Panc1 (cell line): Measurements from ENCODE around the gene DNAAF8. TPM values are rescaled to one million over a fixed set of nuclear protein-coding genes. Genes with fewer than 3 reads are reported as not detected.

Experiments used
- ATAC-seq: fragments of 200-7000 bp; cut with Tn5 transposase; 2 replicates; pipeline ENCODE4 v1.9.1; 2020; ENCODE audit warnings: mild to moderate bottlenecking, moderate library complexity
- BruUV-seq: library from RNA; stranded (reverse); fragments of 400-500 nt; replicated peaks from 2 replicates; lab custom pipeline; 2021; lab: Mats Ljungman, UMichigan
- CTCF ChIA-PET: fragments of 300-600 bp; sonication (Branson Sonifier 250); formaldehyde crosslinking; loops from one replicate; lab custom pipeline; 2022; ENCODE audit warnings: antibody characterized with exemption; lab: Charles Lee
- POLR2A ChIA-PET: fragments of 300-600 bp; sonication (Branson Sonifier 250); formaldehyde crosslinking; loops from one replicate; lab custom pipeline; 2022; ENCODE audit warnings: antibody characterized with exemption; lab: Charles Lee
- DNase-seq: peaks from one replicate; pipeline ENCODE4 v3.0.0-alpha.2; 2010; ENCODE audit warnings: low read depth, low spot score
- H3K27ac ChIP-seq: 2 replicates; pipeline ENCODE4 v1.5.1; 2011; ENCODE audit warnings: mild to moderate bottlenecking, low read length, inconsistent platforms
- H3K27me3 ChIP-seq: fragments of 200-500 bp; sonication (Bioruptor generic); 2 replicates; pipeline ENCODE4 v1.6.0; 2014; ENCODE audit warnings: low read length, inconsistent platforms; ENCODE audit not compliant: control insufficient read depth, insufficient read depth
- H3K36me3 ChIP-seq: fragments of 200-500 bp; sonication (Bioruptor generic); 2 replicates; pipeline ENCODE4 v1.5.1; 2014; ENCODE audit warnings: inconsistent platforms, mild to moderate bottlenecking, low read length, moderate library complexity; ENCODE audit not compliant: control insufficient read depth, insufficient read depth
- H3K4me1 ChIP-seq: 2 replicates; pipeline ENCODE4 v1.5.1; 2011; ENCODE audit warnings: inconsistent platforms, mild to moderate bottlenecking, low read length, moderate library complexity; ENCODE audit not compliant: control insufficient read depth, insufficient read depth
- H3K4me3 ChIP-seq, 2 experiments: 2 replicates each; pipeline ENCODE4 v1.5.1; 2011 to 2012; ENCODE audit warnings: low read depth in 2 of 2, low read length in 2 of 2, mild to moderate bottlenecking in 2 of 2, inconsistent platforms in 1 of 2, moderate library complexity in 1 of 2
- H3K9me3 ChIP-seq: fragments of 200-500 bp; sonication (Bioruptor generic); 2 replicates; pipeline ENCODE4 v1.5.1; 2014; ENCODE audit warnings: low read depth, mild to moderate bottlenecking, inconsistent platforms, low read length, moderate library complexity; ENCODE audit not compliant: control insufficient read depth, insufficient read depth
- POLR2AphosphoS5 ChIP-seq: IDR thresholded peaks from 2 replicates; pipeline ENCODE4 v1.6.1; 2012; ENCODE audit warnings: mild to moderate bottlenecking, low read depth, low read length, moderate library complexity
- SIN3A ChIP-seq: IDR thresholded peaks from 2 replicates; pipeline ENCODE4 v1.6.1; 2012; ENCODE audit warnings: low read depth, mild to moderate bottlenecking, low read length, moderate library complexity, borderline replicate concordance; ENCODE audit not compliant: insufficient read depth
- TCF7L2 ChIP-seq: IDR thresholded peaks from 2 replicates; pipeline ENCODE4 v1.6.1; 2011; ENCODE audit warnings: mild to moderate bottlenecking, low read depth, low read length, inconsistent platforms
- in situ Hi-C: cut with HindIII; loops from 2 replicates; pipeline ENCODE4 v1.10.0; 2016; ENCODE audit warnings: low sequenced_read_pairs, low pct_unique_long_range_greater_than_20kb
- intact Hi-C: fragments of 100-400 bp; cut with micrococcal nuclease; formaldehyde crosslinking; loops from one replicate; pipeline ENCODE4 v1.10.0; 2022; ENCODE audit not compliant: unreplicated experiment
- total RNA-seq: library from RNA; stranded (reverse); gene quantifications from one replicate; pipeline ENCODE4 v1.2.1, GENCODE V29; 2021; ENCODE audit not compliant: unreplicated experiment
- TF ChIP-seq, protein P1 (sequence below), 2 experiments: IDR thresholded peaks; 2 replicates each; pipeline ENCODE4 v1.6.1; 2011 to 2012; ENCODE audit warnings: low read depth in 2 of 2, control low read depth in 1 of 2, low read length in 1 of 2, mild to moderate bottlenecking in 1 of 2, moderate library complexity in 1 of 2; ENCODE audit not compliant: insufficient read depth in 1 of 2
- TF ChIP-seq, protein P2 (sequence below): fragments of 450-650 bp; IDR thresholded peaks from 2 replicates; pipeline ENCODE4 v1.5.1; 2017; ENCODE audit warnings: mild to moderate bottlenecking

The DNAAF8 gene
- total RNA-seq, 1 experiment from 2014 or later, result 2.3 TPM

DNA sequence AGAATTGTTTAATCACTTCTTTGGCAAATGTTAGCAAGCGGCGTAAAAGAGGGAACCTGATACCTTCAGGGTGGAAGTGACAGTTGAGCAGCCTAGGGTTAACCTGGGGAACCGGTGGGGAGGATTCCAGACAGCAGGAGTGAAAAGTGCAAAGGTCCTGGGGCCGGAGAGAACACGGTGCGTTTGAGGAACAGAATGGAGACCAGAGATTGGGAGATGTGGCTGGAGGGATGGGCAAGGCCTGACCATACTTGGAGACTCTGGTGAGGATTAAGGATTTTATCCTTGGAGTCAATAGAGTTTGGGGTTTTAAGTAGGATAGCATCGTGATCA, 34.9 kb downstream of the DNAAF8 start:
- BruUV-seq, result no TSS peak
- in situ Hi-C loops (no loop called here), intact Hi-C loops (no loop called here)
- POLR2A ChIA-PET, result interaction anchor here (1.0 kb wide), 1 partner anchor 89 kb away, joined by 4 read pairs; no protein-coding TSS in a partner anchor
- Histone ChIP-seq H3K4me1 (peaks cover 18% of the 10 kb centered on the region), H3K27ac (peak overlapping the region; percentile 87), H3K4me3 (peak overlapping the region; percentile 70 to 94), H3K36me3 (no peaks in the 10 kb centered on the region), H3K27me3 (no peaks in the 10 kb centered on the region), H3K9me3 (no peaks in the 10 kb centered on the region)
- TF ChIP-seq, protein P1, sequence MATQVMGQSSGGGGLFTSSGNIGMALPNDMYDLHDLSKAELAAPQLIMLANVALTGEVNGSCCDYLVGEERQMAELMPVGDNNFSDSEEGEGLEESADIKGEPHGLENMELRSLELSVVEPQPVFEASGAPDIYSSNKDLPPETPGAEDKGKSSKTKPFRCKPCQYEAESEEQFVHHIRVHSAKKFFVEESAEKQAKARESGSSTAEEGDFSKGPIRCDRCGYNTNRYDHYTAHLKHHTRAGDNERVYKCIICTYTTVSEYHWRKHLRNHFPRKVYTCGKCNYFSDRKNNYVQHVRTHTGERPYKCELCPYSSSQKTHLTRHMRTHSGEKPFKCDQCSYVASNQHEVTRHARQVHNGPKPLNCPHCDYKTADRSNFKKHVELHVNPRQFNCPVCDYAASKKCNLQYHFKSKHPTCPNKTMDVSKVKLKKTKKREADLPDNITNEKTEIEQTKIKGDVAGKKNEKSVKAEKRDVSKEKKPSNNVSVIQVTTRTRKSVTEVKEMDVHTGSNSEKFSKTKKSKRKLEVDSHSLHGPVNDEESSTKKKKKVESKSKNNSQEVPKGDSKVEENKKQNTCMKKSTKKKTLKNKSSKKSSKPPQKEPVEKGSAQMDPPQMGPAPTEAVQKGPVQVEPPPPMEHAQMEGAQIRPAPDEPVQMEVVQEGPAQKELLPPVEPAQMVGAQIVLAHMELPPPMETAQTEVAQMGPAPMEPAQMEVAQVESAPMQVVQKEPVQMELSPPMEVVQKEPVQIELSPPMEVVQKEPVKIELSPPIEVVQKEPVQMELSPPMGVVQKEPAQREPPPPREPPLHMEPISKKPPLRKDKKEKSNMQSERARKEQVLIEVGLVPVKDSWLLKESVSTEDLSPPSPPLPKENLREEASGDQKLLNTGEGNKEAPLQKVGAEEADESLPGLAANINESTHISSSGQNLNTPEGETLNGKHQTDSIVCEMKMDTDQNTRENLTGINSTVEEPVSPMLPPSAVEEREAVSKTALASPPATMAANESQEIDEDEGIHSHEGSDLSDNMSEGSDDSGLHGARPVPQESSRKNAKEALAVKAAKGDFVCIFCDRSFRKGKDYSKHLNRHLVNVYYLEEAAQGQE (IDR thresholded peaks at IDR 0.05; ENCODE audit: insufficient read depth in 1 of 2, low read depth in 2 of 2, low read length in 1 of 2), result no peak
- TF ChIP-seq TCF7L2 (no peak), POLR2AphosphoS5 (no peak), SIN3A (no peak)
- TF ChIP-seq, protein P2, sequence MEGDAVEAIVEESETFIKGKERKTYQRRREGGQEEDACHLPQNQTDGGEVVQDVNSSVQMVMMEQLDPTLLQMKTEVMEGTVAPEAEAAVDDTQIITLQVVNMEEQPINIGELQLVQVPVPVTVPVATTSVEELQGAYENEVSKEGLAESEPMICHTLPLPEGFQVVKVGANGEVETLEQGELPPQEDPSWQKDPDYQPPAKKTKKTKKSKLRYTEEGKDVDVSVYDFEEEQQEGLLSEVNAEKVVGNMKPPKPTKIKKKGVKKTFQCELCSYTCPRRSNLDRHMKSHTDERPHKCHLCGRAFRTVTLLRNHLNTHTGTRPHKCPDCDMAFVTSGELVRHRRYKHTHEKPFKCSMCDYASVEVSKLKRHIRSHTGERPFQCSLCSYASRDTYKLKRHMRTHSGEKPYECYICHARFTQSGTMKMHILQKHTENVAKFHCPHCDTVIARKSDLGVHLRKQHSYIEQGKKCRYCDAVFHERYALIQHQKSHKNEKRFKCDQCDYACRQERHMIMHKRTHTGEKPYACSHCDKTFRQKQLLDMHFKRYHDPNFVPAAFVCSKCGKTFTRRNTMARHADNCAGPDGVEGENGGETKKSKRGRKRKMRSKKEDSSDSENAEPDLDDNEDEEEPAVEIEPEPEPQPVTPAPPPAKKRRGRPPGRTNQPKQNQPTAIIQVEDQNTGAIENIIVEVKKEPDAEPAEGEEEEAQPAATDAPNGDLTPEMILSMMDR, result no peak
- ATAC-seq (no peak), DNase-seq (no peak)
- CTCF ChIA-PET, result no interaction called here

DNA sequence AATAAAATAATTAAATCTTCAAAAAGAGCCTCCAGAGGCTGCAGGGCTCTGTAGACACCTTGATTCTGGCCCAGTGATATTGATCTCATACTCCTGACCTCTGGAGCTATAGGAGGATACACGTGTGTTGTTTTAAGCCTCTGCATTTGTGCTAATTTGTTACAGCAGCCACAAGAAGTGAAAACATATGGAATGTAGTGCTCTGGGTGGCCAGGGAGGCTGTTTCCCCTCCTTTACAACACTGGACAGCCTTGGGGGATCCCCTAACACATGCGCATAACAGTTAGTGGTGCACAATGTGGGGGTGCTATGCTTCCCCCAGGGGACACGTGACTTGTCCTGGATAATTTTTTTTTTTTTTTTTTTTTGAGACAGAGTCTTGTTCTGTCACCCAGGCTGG, 37.3 kb downstream of the DNAAF8 start:
- Histone ChIP-seq H3K36me3 (no peaks in the 10 kb centered on the region), H3K4me3 (no peak overlapping the region), H3K27ac (no peak overlapping the region), H3K4me1 (peaks cover 10% of the 10 kb centered on the region), H3K27me3 (no peaks in the 10 kb centered on the region), H3K9me3 (no peaks in the 10 kb centered on the region)
- CTCF ChIA-PET, result no interaction called here
- BruUV-seq, result no TSS peak
- no peak for DNase-seq
- POLR2A ChIA-PET, result no interaction called here
- in situ Hi-C loops, result no loop called here
- TF ChIP-seq SIN3A (no peak), POLR2AphosphoS5 (no peak), TCF7L2 (no peak)
- TF ChIP-seq, protein P2, result no peak
- TF ChIP-seq, protein P1 (IDR thresholded peaks at IDR 0.05; ENCODE audit: insufficient read depth in 1 of 2, low read depth in 2 of 2, low read length in 1 of 2), result no peak
- intact Hi-C loops, result no loop called here
- ATAC-seq, result no peak
